ENCODE data around the gene KIRREL3.

KIRREL3 gene

GRCh38 chr11:126949066-126949891 is 51.3 kb downstream of the KIRREL3 start:
- no peak for DNase-seq

GRCh38 chr11:126948563-126948962 is 52.0 kb downstream of the KIRREL3 start:
- no peak for DNase-seq

GRCh38 chr11:126945319-126945718 is 55.3 kb downstream of the KIRREL3 start:
- DNase-seq: no peak

GRCh38 chr11:126943316-126943715 is 57.3 kb downstream of the KIRREL3 start:
- no peak for DNase-seq

- no peak for DNase-seq
Measured at GRCh38 chr11:126942146-126942545, 58.4 kb downstream of the KIRREL3 start.

- no peak for DNase-seq
Measured at GRCh38 chr11:126939552-126939951, 61.0 kb downstream of the KIRREL3 start.

- no peak for DNase-seq
Measured at GRCh38 chr11:126938718-126939117, 61.9 kb downstream of the KIRREL3 start.

GRCh38 chr11:126930091-126930841 is 70.3 kb downstream of the KIRREL3 start:
- DNase-seq: peak; percentile 86

GRCh38 chr11:126929179-126930061 is 71.2 kb downstream of the KIRREL3 start:
- DNase-seq: peak; percentile 86

DNA sequence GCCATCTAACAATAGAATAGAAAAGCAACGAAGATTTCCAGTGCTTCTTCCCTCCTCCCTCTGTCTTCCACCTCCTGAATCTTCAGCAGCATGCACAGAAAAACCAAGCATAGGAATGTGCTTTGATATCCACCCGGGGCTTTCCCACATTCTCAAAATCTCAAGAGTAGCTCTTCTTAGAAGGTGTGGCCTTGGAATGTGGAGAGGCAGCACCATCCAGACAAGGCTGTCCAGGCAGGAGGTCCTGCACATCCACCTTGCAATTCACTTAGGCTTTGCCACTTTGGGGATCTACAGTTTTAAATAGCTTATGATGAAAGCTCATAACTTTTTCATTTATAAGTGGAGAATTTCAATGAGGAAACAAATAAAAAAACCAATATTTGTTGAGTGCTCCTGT is 72.9 kb downstream of the KIRREL3 start:
- no peak for DNase-seq

GRCh38 chr11:126926376-126926791 is 74.2 kb downstream of the KIRREL3 start:
- no peak for DNase-seq

GRCh38 chr11:126925321-126926093 is 75.1 kb downstream of the KIRREL3 start:
- DNase-seq: no peak

- no peak for DNase-seq
Measured at GRCh38 chr11:126924376-126925040, 76.1 kb downstream of the KIRREL3 start.

DNA sequence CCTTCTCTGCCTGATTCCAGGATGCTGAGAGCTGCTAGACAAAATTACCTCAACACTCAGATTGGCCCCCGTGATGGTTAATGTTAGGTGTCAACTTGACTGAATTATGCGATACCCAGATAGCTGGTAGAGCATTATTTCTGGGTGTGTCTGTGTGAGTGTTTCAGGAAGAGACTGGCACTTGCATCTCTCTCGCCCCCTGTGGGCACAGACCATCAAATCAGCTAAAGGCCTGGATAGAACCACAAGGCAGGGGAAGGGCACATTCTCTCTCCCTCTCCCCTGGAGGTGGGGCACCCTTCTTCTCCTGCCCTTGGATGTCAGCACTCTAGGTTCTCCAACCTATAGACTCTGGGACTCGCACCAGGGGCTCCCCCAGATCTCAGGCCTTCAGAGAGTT is 79.7 kb downstream of the KIRREL3 start:
- DNase-seq: no peak

DNA sequence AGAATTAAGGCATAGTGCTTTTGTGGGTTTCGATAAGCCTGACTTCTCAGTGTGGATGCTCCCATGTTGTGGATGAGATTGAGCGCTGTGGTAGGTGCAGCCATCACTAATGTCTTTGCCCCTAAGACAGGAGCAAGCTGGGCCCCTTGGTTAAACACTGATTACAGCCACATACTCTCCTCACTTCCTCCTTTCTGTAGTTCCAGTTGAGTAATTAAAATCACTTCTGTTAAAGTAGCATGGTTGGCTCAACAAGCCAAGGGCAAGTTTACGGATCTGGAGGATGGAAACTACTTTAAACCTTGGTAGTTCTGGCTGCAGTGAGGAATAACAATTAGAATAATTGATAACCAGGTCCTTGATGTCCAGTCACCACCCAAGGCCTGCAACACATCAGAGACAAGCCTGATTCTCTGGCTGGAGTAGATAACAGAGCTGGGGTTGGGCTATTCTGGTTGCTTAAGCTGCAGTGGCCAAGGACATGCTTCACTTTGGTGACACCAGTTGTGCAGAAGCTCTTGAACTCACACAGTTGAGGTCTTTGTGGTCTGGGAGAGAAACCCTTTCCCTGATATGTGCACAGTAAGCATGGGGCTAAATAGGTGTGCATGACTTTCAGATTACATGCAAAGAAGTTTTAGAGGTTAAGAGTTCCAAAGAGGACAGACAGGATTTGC is 81.3 kb downstream of the KIRREL3 start:
- no peak for DNase-seq

- no peak for DNase-seq
Measured at GRCh38 chr11:126918556-126918955, 82.0 kb downstream of the KIRREL3 start.

DNA sequence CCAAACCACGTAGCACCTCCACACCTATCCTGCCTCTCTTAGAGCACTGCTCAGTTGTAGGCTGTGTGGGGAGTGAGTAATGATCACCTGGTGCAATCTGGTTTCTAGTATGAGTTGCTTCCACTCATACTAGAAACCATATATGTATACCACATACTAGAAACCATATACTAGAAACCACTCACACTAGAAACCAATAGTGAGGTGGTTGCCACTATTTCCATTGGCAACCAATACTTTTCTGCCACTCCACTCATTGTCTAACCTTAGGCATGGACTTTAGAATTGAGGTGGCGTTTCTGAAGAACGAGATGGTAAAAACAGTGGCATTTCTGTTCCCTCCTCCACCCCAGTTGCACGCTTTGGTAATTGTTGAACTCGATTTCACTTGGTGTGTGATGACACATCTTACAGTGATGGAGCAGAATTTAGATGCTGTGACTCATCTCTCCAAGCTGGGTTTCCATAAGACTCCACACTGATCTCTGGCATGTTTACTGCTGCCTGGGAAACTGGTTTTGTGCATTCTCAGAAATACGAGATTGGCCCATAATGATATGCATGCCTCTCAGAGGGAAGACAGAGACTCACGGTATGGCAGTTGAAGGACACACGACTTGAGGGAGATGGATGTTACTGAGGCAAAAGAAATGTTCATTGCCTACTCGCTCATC is 82.9 kb downstream of the KIRREL3 start:
- no peak for DNase-seq

- DNase-seq: no peak
Measured at GRCh38 chr11:126915430-126915829, 85.1 kb downstream of the KIRREL3 start.

DNA sequence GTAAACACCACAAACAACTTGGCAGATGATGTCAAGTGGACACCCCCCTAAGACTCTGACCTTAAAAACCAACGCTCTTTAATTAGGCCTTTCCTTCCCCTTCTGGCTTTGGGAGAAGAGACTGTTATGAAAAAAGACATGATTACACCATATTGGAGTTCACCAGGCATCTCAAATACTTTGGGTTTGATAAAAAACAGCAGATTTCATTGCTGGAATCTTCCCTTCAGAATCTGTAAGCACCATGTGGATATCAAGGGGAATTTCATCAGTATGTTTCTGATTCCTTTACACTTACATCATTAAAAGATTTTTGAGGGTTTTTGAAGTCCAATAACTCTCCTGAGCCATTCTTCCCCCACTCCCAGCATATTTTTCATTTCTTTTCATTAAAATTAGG is 85.6 kb downstream of the KIRREL3 start:
- DNase-seq: no peak

DNA sequence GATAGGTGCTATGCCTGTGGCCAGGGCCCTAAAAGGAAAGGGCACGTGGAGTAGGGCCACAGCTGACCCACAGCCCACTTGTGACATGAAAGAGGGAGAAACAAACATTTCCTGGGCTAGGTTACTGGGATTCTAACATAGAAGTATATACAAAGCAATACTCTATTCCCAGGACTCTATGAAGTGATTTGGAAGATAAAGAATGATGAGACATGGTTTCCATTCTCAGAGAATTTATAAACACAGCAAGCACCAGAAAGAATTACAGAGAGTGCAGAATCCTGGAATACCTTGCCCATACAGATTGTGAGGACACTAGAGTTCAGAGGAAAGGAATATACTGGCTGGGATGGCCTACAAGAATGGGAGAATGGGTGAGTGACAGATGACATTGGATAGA is 86.4 kb downstream of the KIRREL3 start:
- DNase-seq: no peak

- no peak for DNase-seq
Measured at GRCh38 chr11:126904520-126904919, 96.0 kb downstream of the KIRREL3 start.

Data from NCI-H1105 (cell line).